ENCODE measurements around the gene GLT8D1. TPM values are rescaled to one million over a fixed set of nuclear protein-coding genes. Genes with fewer than 3 reads are reported as not detected.

GLT8D1 gene
- total and polyA plus RNA-seq, 9 of the 15 experiments (the other 6 are each of a cell fraction or from before 2014, with no cell fraction given) = 14.1 to 65.9 (median 33.7) TPM

DNA sequence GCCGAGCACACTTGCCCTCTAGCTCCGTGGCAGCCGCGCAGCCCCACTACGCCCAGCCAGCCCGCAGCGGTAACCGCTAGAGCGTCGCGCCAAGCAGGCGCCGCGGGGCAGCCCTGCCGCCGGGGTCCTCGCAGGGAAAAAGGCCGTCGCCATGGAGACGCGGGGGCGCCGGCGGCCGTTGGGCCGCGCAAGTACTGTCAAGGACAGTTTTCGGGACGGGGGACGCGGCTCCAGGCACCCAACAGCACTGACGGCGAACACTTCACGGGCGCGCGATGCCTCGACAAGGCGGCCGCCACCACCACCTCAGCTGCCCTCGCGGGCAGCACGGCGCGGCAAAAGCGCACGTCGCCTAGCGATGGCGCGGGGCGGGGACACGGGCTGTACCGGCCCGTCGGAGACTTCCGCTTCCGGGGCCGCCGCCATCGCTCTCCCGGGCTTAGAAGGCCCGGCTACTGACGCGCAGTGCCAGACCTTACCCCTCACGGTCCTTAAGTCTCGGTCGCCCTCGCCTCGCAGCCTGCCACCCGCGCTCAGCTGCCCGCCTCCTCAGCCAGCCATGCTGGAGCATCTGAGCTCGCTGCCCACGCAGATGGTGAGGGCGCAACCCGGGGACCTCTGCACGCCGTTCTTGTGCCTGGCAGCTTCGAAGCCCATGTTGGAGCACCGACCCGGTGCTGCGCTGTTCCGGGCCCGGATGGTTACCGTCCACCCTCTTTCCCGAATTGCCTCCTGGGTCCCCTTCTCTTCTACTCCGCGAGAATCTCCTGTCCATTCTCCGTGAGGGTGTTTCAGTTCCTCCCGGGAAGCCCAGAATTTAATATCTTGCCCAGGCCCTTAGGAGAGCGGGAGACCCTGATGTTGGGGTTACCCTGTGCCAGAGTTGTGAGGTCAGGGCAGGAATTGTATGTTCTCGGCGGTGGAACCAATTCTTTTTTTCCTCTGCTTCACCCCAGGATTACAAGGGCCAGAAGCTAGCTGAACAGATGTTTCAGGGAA is at the start of gene GLT8D1, which contains the start of gene SPCS1 (continued):
- TF ChIP-seq, protein P1, sequence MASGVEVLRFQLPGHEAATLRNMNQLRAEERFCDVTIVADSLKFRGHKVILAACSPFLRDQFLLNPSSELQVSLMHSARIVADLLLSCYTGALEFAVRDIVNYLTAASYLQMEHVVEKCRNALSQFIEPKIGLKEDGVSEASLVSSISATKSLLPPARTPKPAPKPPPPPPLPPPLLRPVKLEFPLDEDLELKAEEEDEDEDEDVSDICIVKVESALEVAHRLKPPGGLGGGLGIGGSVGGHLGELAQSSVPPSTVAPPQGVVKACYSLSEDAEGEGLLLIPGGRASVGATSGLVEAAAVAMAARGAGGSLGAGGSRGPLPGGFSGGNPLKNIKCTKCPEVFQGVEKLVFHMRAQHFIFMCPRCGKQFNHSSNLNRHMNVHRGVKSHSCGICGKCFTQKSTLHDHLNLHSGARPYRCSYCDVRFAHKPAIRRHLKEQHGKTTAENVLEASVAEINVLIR (CRISPR knock-in tag; IDR thresholded peaks at IDR 0.05) = peak; percentile 55
- TF ChIP-seq RNF2 (IDR thresholded peaks at IDR 0.05) = 0 out of 2 replicates have a peak, but pooled peaks have one; percentile 32
- no peak for TF ChIP-seq SMAD1 (IDR thresholded peaks at IDR 0.05; ENCODE audit: low read depth, low read length, partially characterized antibody)
- 0 out of 2 replicates have a peak, but pooled peaks have one; percentile 19 for TF ChIP-seq XRCC5 (IDR thresholded peaks at IDR 0.05; ENCODE audit: low read depth, low read length)
- peak; percentile 69 for TF ChIP-seq MYC (IDR thresholded peaks at IDR 0.05; ENCODE audit: low read depth, low read length)
- TF ChIP-seq MYC (CRISPR knock-in tag; IDR thresholded peaks at IDR 0.05; ENCODE audit: borderline replicate concordance, low read depth) = peak; percentile 41; the same call in 1 of the 2 replicates
- TF ChIP-seq MCM5 (IDR thresholded peaks at IDR 0.05; ENCODE audit: low read depth) = no peak
- TF ChIP-seq ERF (CRISPR knock-in tag; IDR thresholded peaks at IDR 0.05) = 0 out of 2 replicates have a peak, but pooled peaks have one; percentile 20
- peak; percentile 75 for TF ChIP-seq KDM5B (IDR thresholded peaks at IDR 0.05; ENCODE audit: insufficient replicate concordance, low read depth, low read length)
- peak; percentile 88 for TF ChIP-seq PHF20 (IDR thresholded peaks at IDR 0.05; ENCODE audit: partially characterized antibody)
- no peak for TF ChIP-seq TRIM25 (IDR thresholded peaks at IDR 0.05; ENCODE audit: borderline replicate concordance)
- TF ChIP-seq KLF1 (tag; IDR thresholded peaks at IDR 0.05) = no peak
- peak in 1 of 2 experiments; percentile 84; a peak in 1 of 4 replicates for TF ChIP-seq CSDE1 (IDR thresholded peaks at IDR 0.05)
- peak; percentile 85 to 96 for TF ChIP-seq MNT (conservative IDR thresholded peaks at IDR 0.05)
- TF ChIP-seq ZNF395 (CRISPR knock-in tag; IDR thresholded peaks at IDR 0.05) = peak; percentile 91
- TF ChIP-seq, protein P2, sequence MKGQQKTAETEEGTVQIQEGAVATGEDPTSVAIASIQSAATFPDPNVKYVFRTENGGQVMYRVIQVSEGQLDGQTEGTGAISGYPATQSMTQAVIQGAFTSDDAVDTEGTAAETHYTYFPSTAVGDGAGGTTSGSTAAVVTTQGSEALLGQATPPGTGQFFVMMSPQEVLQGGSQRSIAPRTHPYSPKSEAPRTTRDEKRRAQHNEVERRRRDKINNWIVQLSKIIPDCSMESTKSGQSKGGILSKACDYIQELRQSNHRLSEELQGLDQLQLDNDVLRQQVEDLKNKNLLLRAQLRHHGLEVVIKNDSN (CRISPR knock-in tag; IDR thresholded peaks at IDR 0.05) = peak; percentile 17; the same call in 1 of the 2 replicates
